HCT116 (cell line): ENCODE results near the gene EIF4E2. TPM values are rescaled to one million over a fixed set of nuclear protein-coding genes. Genes with fewer than 3 reads are reported as not detected.

Experiments
- ATAC-seq: fragments of 200-7000 bp; cut with Tn5 transposase; 2 replicates; pipeline ENCODE4 v1.9.1; 2020; ENCODE audit warnings: mild to moderate bottlenecking, moderate library complexity
- BruUV-seq: library from RNA; stranded (reverse); fragments of 400-500 nt; replicated peaks from 2 replicates; lab custom pipeline; 2021; lab: Mats Ljungman, UMichigan
- CTCF ChIA-PET: fragments of 300-600 bp; sonication (Branson Sonifier 250); formaldehyde crosslinking; loops from one replicate; lab custom pipeline; 2021; ENCODE audit warnings: antibody characterized with exemption; lab: Charles Lee
- POLR2A ChIA-PET: fragments of 300-600, 350-600 bp; sonication (Branson Sonifier 250); formaldehyde crosslinking; loops from one replicate; lab custom pipeline; 2021; ENCODE audit warnings: antibody characterized with exemption; lab: Charles Lee
- RAD21 ChIA-PET, 2 experiments: fragments of 300-600 bp; sonication (Branson Sonifier 250); formaldehyde crosslinking; loops; one replicate each; lab custom pipeline; 2023; ENCODE audit warnings: low total read pairs in 2 of 2; ENCODE audit not compliant: uncharacterized antibody in 2 of 2, unreplicated experiment in 2 of 2, low non-redundant PET in 1 of 2; lab: Charles Lee
- DNase-seq: peaks from one replicate; pipeline ENCODE4 v3.0.0-alpha.2; 2010; ENCODE audit warnings: low read depth, low spot score
- H2AFZ ChIP-seq: fragments of 200-600 bp; shearing (Covaris generic), sonication (generic); 2 replicates; pipeline ENCODE4 v1.6.1; 2017; ENCODE audit warnings: low read depth, mixed run types, mixed read lengths, antibody characterized with exemption, low read length; ENCODE audit not compliant: poor library complexity, severe bottlenecking
- H3K27ac ChIP-seq: 2 replicates; pipeline ENCODE4 v1.5.1; 2012; ENCODE audit warnings: low read depth, low read length
- H3K27me3 ChIP-seq: fragments of 200-600 bp; sonication (generic); 2 replicates; pipeline ENCODE4 v1.6.1; 2016; ENCODE audit warnings: mixed run types, low read length, mixed read lengths; ENCODE audit not compliant: insufficient read depth
- H3K36me3 ChIP-seq, 2 experiments: fragments of 200-500 bp in 1 of 2; fragments of 200-600 bp in 1 of 2; sonication (Bioruptor generic) in 1 of 2; sonication (generic) in 1 of 2; 2 replicates each; pipeline versions ENCODE4 v1.5.1 to v1.6.1; 2014 to 2016; ENCODE audit warnings: low read length in 2 of 2, inconsistent platforms in 1 of 2, mixed read lengths in 1 of 2, mixed run types in 1 of 2; ENCODE audit not compliant: insufficient read depth in 2 of 2, control insufficient read depth in 1 of 2
- H3K4me1 ChIP-seq, 2 experiments: fragments of 200-600 bp in 1 of 2; sonication (generic) in 1 of 2; 2 replicates each; pipeline versions ENCODE4 v1.5.1 to v1.6.1; 2012 to 2017; ENCODE audit warnings: low read length in 2 of 2, inconsistent platforms in 1 of 2, mild to moderate bottlenecking in 1 of 2, mixed read lengths in 1 of 2, mixed run types in 1 of 2, moderate library complexity in 1 of 2; ENCODE audit not compliant: insufficient read depth in 2 of 2, control insufficient read depth in 1 of 2
- H3K4me2 ChIP-seq: fragments of 200-600 bp; sonication (generic); 2 replicates; pipeline ENCODE4 v1.6.1; 2017; ENCODE audit warnings: mixed run types, low read length, mixed read lengths
- H3K4me3 ChIP-seq, 2 experiments: fragments of 200-600 bp in 1 of 2; sonication (generic) in 1 of 2; replicated peaks in 1 of 2; 2 replicates each; pipeline ENCODE4 v1.5.1; 2011 to 2016; ENCODE audit warnings: low read length in 2 of 2, control low read depth in 1 of 2, low read depth in 1 of 2, mild to moderate bottlenecking in 1 of 2, mixed read lengths in 1 of 2, mixed run types in 1 of 2
- H3K79me2 ChIP-seq: fragments of 200-600 bp; sonication (generic); 2 replicates; pipeline ENCODE4 v1.6.1; 2017; ENCODE audit warnings: mild to moderate bottlenecking, mixed run types, low read length, moderate library complexity, mixed read lengths; ENCODE audit not compliant: insufficient read depth
- H3K9ac ChIP-seq: fragments of 200-600 bp; sonication (generic); 2 replicates; pipeline ENCODE4 v1.6.1; 2016; ENCODE audit warnings: low read length, mixed read lengths
- H3K9me2 ChIP-seq: fragments of 200-600 bp; sonication (generic), shearing (Covaris generic); 2 replicates; pipeline ENCODE4 v1.6.1; 2017; ENCODE audit warnings: mixed run types, mild to moderate bottlenecking, moderate library complexity; ENCODE audit not compliant: insufficient read depth
- H3K9me3 ChIP-seq, 2 experiments: fragments of 200-500 bp in 1 of 2; fragments of 200-600 bp in 1 of 2; sonication (Bioruptor generic) in 1 of 2; sonication (generic) in 1 of 2; 2 replicates each; pipeline ENCODE4 v1.6.1; 2014 to 2017; ENCODE audit warnings: low read length in 2 of 2, mixed read lengths in 2 of 2, inconsistent platforms in 1 of 2, low read depth in 1 of 2, mild to moderate bottlenecking in 1 of 2, mixed run types in 1 of 2, moderate library complexity in 1 of 2; ENCODE audit not compliant: control insufficient read depth in 1 of 2, insufficient read depth in 1 of 2
- H4K20me1 ChIP-seq: fragments of 200-600 bp; sonication (generic), shearing (Covaris generic); 2 replicates; pipeline ENCODE4 v1.6.1; 2017; ENCODE audit warnings: mixed run types, mild to moderate bottlenecking, moderate library complexity; ENCODE audit not compliant: insufficient read depth
- CEBPB ChIP-seq: IDR thresholded peaks from 2 replicates; pipeline ENCODE4 v1.6.1; 2012; ENCODE audit warnings: low read depth
- EZH2 ChIP-seq: fragments of 200-600 bp; sonication (generic); IDR thresholded peaks from 2 replicates; pipeline ENCODE4 v1.6.1; 2017; ENCODE audit warnings: antibody characterized with exemption, mixed run types
- FOSL1 ChIP-seq: IDR thresholded peaks from 2 replicates; pipeline ENCODE4 v1.6.1; 2012; ENCODE audit warnings: low read depth
- JUND ChIP-seq: IDR thresholded peaks from 2 replicates; pipeline ENCODE4 v1.6.1; 2012
- MAX ChIP-seq: IDR thresholded peaks from 2 replicates; pipeline ENCODE4 v1.6.1; 2012
- POLR2A ChIP-seq: IDR thresholded peaks from 2 replicates; pipeline ENCODE4 v1.7.0; 2011; ENCODE audit warnings: borderline replicate concordance; ENCODE audit not compliant: insufficient read depth, insufficient read length; ENCODE audit errors: extremely low read depth
- RAD21 ChIP-seq: IDR thresholded peaks from 2 replicates; pipeline ENCODE4 v1.6.1; 2012; ENCODE audit warnings: low read depth, mild to moderate bottlenecking
- SIN3A ChIP-seq: IDR thresholded peaks from 2 replicates; pipeline ENCODE4 v1.6.1; 2012; ENCODE audit warnings: low read depth
- SRF ChIP-seq: IDR thresholded peaks from 2 replicates; pipeline ENCODE4 v1.6.1; 2012; ENCODE audit warnings: low read depth
- YY1 ChIP-seq: IDR thresholded peaks from 2 replicates; pipeline ENCODE4 v1.6.1; 2011; ENCODE audit warnings: low read length, low read depth, moderate library complexity, mild to moderate bottlenecking; ENCODE audit not compliant: insufficient replicate concordance; ENCODE audit errors: extremely low read depth
- ZFX ChIP-seq: fragments of 450-650 bp; IDR thresholded peaks from 2 replicates; pipeline ENCODE4 v1.6.1; 2017
- ZNF274 ChIP-seq: fragments of 200-500 bp; sonication (Bioruptor generic); IDR thresholded peaks from 2 replicates; pipeline ENCODE4 v1.6.1; 2014; ENCODE audit warnings: mild to moderate bottlenecking, low read depth, low read length, inconsistent platforms
- intact Hi-C: fragments of 100-400 bp; cut with micrococcal nuclease; formaldehyde crosslinking; loops from 2 replicates; pipeline ENCODE4 v1.10.0; 2022
- total RNA-seq: library from RNA; stranded (reverse); gene quantifications from one replicate; pipeline ENCODE4 v1.2.1, GENCODE V29; 2021; ENCODE audit not compliant: unreplicated experiment
- TF ChIP-seq, protein P1 (sequence below), 3 experiments: fragments of 200-600 bp in 1 of 3; sonication (generic) in 1 of 3; IDR thresholded peaks in 2 of 3; conservative IDR thresholded peaks in 1 of 3; 2 replicates each; pipeline ENCODE4 v1.5.1; 2012 to 2017; ENCODE audit warnings: low read depth in 2 of 3, low read length in 2 of 3, antibody characterized with exemption in 1 of 3, borderline replicate concordance in 1 of 3, control low read depth in 1 of 3, mild to moderate bottlenecking in 1 of 3, mixed read lengths in 1 of 3, mixed run types in 1 of 3, moderate library complexity in 1 of 3; ENCODE audit not compliant: insufficient read depth in 1 of 3

EIF4E2 gene
- total RNA-seq, 1 experiment from 2014 or later = 58.6 TPM

GRCh38 chr2:232515639-232516038, 34.9 kb upstream of the EIF4E2 start:
- ChIA-PET RAD21 (no interaction called here), POLR2A (no interaction called here), CTCF (no interaction called here)
- Histone ChIP-seq H2AFZ (no peak overlapping the region), H3K9me3 (no peaks in the 10 kb centered on the region), H3K9ac (no peak overlapping the region), H3K4me3 (no peak overlapping the region), H3K4me1 (no peaks in the 10 kb centered on the region), H3K27ac (no peak overlapping the region), H4K20me1 (no peaks in the 10 kb centered on the region), H3K79me2 (no peaks in the 10 kb centered on the region), H3K4me2 (no peak overlapping the region), H3K36me3 (no peaks in the 10 kb centered on the region), H3K9me2 (no peaks in the 10 kb centered on the region), H3K27me3 (no peaks in the 10 kb centered on the region)
- intact Hi-C loops = no loop called here
- ATAC-seq (no peak), DNase-seq (no peak)
- no peak for TF ChIP-seq POLR2A
- no peak for TF ChIP-seq YY1
- TF ChIP-seq FOSL1 = no peak
- no peak for TF ChIP-seq MAX
- no peak for TF ChIP-seq RAD21
- TF ChIP-seq, protein P1, sequence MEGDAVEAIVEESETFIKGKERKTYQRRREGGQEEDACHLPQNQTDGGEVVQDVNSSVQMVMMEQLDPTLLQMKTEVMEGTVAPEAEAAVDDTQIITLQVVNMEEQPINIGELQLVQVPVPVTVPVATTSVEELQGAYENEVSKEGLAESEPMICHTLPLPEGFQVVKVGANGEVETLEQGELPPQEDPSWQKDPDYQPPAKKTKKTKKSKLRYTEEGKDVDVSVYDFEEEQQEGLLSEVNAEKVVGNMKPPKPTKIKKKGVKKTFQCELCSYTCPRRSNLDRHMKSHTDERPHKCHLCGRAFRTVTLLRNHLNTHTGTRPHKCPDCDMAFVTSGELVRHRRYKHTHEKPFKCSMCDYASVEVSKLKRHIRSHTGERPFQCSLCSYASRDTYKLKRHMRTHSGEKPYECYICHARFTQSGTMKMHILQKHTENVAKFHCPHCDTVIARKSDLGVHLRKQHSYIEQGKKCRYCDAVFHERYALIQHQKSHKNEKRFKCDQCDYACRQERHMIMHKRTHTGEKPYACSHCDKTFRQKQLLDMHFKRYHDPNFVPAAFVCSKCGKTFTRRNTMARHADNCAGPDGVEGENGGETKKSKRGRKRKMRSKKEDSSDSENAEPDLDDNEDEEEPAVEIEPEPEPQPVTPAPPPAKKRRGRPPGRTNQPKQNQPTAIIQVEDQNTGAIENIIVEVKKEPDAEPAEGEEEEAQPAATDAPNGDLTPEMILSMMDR (IDR thresholded peaks at IDR 0.05 in 2 of 3, conservative IDR thresholded peaks at IDR 0.05 in 1 of 3; ENCODE audit: borderline replicate concordance in 1 of 3, insufficient read depth in 1 of 3, low read depth in 2 of 3, low read length in 2 of 3) = no peak
- TF ChIP-seq JUND = no peak
- no peak for TF ChIP-seq SIN3A
- no peak for TF ChIP-seq ZFX
- no peak for TF ChIP-seq EZH2
- no peak for TF ChIP-seq SRF
- no peak for TF ChIP-seq ZNF274
- no peak for TF ChIP-seq CEBPB
- BruUV-seq = no TSS peak
